Measurements from ENCODE around the gene FIGNL1.

- no peak for TF ChIP-seq POLR2A (IDR thresholded peaks at IDR 0.05)
- no peak for TF ChIP-seq CTCF (IDR thresholded peaks at IDR 0.05)
- TF ChIP-seq EP300 (IDR thresholded peaks at IDR 0.05; ENCODE audit: low read depth) = no peak
Measured at GRCh38 chr7:50470250-50471163, 20.4 kb upstream of the FIGNL1 start.

All from transverse colon (tissue), 3 donors.